Amniotic stem cell (primary cell): ENCODE results near the gene HS6ST3.

Experiments
- DNase-seq: peaks from one replicate; lab custom pipeline; 2025; lab: John Stamatoyannopoulos, UW

The HS6ST3 gene

GRCh38 chr13:96199315-96199714 lies 109.4 kb downstream of the HS6ST3 start:
- no peak for DNase-seq

- DNase-seq: no peak
Observed at GRCh38 chr13:96200810-96201209, 110.9 kb downstream of the HS6ST3 start.

DNA sequence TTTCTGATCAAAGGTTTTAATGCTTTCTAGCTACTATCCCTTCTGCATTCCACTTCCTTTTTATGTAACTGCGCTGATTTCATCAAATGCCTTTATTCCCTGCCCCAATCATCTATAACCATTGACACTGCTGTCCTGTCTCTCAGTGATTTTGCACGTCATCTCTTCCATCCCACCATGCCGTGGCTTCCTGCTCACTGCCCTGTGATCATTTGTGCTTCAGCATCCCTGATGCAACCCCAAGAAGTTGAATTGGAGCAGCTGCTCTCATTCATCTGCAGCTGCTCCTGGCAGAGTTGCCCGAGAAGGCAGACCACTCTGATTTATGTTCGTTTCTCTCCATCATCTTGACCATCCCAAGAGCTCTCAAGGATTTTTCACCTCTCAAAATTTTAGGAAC lies 112.4 kb downstream of the HS6ST3 start:
- no peak for DNase-seq

DNA sequence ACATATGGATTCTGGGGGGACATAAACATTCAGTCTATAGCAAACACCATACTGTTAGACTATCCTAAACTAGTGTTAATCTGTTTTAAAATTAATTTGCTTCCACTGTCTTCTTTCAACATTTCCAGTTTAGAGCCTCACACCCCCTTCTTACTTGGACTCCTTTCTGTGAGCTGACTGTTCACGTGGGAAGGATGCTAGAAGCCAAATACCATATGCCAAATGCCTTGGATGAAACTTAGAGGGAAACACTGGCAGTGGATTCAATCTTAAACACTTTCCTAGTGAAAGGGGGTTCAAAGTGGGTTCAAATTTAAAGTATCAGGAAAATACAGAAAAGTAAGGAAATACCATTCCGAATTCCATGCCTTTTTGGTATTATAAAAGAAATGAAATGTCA lies 113.6 kb downstream of the HS6ST3 start:
- no peak for DNase-seq

- DNase-seq: no peak
Observed at GRCh38 chr13:96214824-96215445, 125.0 kb downstream of the HS6ST3 start.

DNA sequence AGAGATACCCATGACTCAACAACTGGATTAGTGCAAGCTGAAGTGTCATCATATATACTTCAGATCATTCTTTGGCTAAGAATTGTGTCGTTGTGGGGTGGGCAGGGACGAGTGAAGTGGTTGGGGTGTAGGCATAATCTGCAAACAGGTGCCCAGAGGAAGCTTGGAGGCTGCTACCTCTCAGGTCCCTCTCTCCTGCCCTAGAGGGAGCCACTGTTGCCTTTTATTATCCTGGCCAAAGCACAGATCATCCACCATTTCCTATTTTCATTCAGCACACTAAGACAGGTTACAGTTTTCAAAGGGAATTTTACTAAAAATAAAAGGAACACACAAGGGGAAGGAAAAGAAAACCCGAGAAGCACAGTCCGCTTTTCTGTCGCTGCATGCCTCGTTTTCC lies 126.6 kb downstream of the HS6ST3 start:
- DNase-seq: no peak

- no peak for DNase-seq
Observed at GRCh38 chr13:96218475-96218874, 128.6 kb downstream of the HS6ST3 start.

GRCh38 chr13:96221471-96221870 lies 131.6 kb downstream of the HS6ST3 start:
- no peak for DNase-seq

DNA sequence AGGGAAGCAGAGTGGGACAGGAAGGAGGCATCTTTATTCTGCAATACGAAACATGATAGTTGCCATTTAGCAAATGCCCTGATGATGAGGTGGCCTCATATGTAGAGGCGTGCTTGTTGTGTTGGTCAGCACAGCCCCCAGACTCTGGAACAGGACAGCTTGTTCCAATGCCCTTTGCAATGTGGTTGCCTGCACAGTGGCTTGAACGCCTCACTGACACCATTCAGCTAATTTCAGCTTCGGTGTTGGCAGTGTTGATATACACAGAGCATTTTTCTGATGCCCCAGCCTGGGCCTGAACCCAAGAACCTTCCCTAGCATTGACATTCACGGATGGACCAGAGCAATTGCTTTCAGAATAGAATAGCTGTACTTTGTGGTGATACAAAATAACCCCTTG lies 133.3 kb downstream of the HS6ST3 start:
- no peak for DNase-seq

DNA sequence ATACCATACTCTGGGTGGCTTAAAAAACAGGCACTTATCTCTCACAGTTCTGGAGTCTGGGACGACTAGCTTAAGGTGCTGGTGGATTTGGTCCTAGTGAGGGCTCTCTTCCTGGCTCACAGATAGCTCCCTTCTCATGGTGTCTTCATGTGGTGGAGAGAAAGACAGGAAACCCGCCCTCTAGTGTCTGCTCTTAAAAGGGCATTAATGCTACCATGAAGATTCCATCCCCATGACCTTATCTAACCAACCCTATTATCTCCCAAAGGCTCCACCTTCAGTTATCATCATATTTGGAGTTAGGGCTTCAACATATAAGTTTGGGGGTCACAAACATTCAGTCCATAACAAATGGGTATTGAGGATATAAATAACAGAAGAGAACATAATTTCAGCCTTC lies 139.4 kb downstream of the HS6ST3 start:
- no peak for DNase-seq

DNA sequence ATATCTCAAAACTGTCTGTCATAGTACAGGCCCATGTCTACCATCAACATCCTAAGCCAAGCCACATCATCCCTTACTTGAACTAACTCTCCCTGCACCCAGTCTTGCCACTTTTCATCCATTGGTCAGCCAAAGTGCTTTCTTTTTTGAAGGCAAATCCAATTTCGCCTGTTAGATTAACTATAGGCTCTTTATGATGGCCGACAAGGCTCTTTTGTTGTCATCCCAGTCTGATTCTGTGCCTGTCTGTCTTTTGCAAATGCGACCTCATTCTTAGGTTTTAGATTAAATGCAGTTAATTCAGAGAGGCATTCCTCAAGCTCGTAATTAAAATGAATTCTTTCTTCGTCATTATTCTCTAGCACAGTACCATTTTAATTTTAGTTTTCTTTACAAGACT lies 148.3 kb downstream of the HS6ST3 start:
- no peak for DNase-seq

DNA sequence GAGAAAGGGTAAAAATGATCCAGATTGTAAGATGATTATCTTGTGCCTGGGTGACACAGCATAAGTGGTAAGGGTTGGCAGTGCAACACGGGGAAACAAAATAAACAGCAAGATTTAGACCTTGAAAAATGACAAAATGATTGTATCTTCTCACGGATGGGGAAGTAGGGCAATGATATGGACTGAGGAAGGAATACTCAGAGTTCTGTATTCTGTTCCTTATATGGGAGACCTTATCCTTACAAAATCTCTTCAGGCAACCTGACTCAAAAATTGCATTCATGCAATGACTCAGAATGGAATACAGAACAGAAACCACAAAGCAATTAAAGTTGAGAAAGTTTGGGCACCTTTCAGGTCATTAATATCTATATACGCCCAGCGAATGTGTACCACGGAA lies 149.0 kb downstream of the HS6ST3 start:
- DNase-seq: no peak

GRCh38 chr13:96243376-96243775 lies 153.5 kb downstream of the HS6ST3 start:
- DNase-seq: no peak

GRCh38 chr13:96248103-96248502 lies 158.2 kb downstream of the HS6ST3 start:
- DNase-seq: no peak

- no peak for DNase-seq
Observed at GRCh38 chr13:96248996-96249395, 159.1 kb downstream of the HS6ST3 start.

- no peak for DNase-seq
Observed at GRCh38 chr13:96252903-96253302, 163.0 kb downstream of the HS6ST3 start.

DNA sequence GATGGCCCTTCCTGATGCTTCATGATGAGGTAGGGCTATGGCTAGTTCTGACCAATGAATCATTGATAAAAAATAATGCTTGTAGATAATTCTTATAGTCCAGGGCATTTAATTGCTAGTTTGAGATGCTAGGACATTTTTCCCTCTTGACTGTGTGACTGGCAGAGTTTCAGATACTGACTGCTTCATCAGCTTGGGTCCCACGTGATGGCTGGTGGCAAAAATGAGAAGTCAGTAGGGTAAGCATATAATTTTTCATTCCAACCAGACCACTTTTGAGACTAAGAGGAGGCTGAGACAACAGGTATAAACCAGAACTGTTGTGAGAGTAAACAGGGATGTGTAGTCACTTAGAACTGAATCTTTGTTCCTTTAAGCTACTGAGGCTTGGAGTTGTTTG lies 183.3 kb downstream of the HS6ST3 start:
- DNase-seq: no peak

GRCh38 chr13:96274046-96274445 lies 184.1 kb downstream of the HS6ST3 start:
- DNase-seq: no peak

DNA sequence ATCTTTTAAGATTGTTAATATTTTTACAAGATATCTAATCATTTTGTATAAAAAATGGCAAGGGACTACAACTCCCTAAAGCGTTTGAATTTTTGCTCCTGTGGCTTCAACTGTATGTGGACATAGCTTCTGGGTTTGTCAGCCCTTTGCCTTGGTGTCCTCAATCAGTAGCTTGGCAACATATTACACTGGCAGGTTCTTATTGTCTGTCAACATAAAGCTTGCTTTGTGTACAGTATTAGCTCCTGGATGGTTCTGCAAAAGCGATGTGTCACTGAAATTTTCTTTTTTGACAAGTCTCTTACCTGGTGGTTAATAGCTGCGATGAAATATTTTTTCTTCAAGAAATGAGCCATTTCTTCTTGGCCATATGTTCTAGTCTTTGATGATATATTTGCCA lies 190.0 kb downstream of the HS6ST3 start:
- no peak for DNase-seq

DNA sequence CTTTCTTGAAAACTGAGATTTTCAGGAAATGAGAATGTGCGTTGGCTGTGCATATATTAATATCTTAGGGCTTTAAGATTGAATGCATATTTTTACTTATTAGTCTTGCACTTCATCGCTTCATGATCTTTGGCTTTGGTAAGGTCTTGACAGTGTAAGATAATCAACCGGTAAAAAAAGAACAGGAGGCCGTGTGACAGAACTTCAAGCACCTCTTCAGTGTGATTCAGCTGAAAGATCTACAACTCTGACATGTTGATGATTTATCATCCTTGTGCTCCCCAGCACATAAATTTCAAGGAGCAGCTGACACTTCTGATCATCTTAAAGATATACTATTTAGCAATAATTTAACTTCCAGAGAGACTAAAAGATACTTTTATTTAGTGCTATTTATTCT lies 195.1 kb downstream of the HS6ST3 start:
- DNase-seq: no peak

- DNase-seq: no peak
Observed at GRCh38 chr13:96285729-96286128, 195.8 kb downstream of the HS6ST3 start.

- DNase-seq: no peak
Observed at GRCh38 chr13:96294930-96295881, 205.3 kb downstream of the HS6ST3 start.

DNA sequence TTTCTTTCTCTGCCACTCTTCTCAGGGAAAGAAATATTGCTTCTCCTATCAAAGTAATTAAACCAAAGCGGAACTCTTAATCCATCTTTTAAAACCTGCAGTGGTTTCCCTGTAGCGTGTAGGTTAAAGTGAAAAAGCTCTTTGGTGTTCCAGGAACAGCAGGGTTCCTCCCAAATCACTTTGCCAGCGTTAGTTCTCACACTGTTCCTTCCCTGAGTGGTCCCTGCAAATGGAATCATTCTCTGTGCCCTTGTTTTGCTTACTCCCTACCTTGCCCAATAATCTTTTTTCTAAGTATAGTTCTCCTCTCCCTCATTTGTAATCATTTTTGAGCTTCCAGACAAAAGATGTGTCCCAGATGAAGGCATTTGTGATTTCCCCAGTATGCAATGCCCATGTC lies 207.5 kb downstream of the HS6ST3 start:
- no peak for DNase-seq

DNA sequence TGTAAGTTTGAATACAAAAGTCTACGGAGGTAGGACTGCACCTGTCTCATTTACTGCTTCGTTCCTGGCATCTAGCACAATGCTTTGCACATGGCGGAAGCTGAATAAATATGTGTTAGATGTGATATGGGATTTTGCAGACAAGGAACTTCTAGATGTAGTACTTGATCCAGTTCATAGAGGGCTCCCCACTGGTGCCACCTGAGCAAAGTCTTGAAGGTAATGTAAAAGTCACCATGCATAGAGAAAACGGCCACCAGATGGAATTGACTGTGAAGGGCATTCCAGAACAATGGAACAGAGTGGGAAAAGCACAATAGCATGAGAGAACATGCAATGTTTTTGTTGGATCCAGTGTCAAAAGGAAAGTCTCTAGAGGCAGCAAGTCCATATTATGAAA lies 209.3 kb downstream of the HS6ST3 start:
- no peak for DNase-seq
